BJ (cell line): ENCODE measurements around the gene DPP6. TPM values are rescaled to one million over a fixed set of nuclear protein-coding genes. Genes with fewer than 3 reads are reported as not detected.

Experiments used
- CTCF ChIA-PET: fragments of 350-600 bp; formaldehyde crosslinking; extraction: SDS; loops from one replicate; lab custom pipeline; 2021; ENCODE audit warnings: antibody characterized with exemption, inconsistent platforms; lab: Yijun Ruan, JAX
- POLR2A ChIA-PET: fragments of 300-600 bp; sonication (Branson Sonifier 250); formaldehyde crosslinking; extraction: SDS; loops from one replicate; lab custom pipeline; 2021; ENCODE audit warnings: antibody characterized with exemption; lab: Charles Lee
- DNase-seq: peaks from one replicate; pipeline ENCODE4 v3.0.0-alpha.2; 2011; ENCODE audit warnings: low read depth
- H3K27me3 ChIP-seq: 2 replicates; pipeline ENCODE4 v1.6.0; 2011; ENCODE audit warnings: low read length; ENCODE audit not compliant: control insufficient read depth, insufficient read depth
- H3K36me3 ChIP-seq: 2 replicates; pipeline ENCODE4 v1.5.1; 2011; ENCODE audit warnings: low read length; ENCODE audit not compliant: control insufficient read depth, insufficient read depth
- H3K4me3 ChIP-seq: 2 replicates; pipeline ENCODE4 v1.5.1; 2011; ENCODE audit warnings: low read depth, mild to moderate bottlenecking, control low read depth, low read length
- CTCF ChIP-seq: IDR thresholded peaks from 2 replicates; pipeline ENCODE4 v1.5.1; 2011; ENCODE audit warnings: low read depth, mild to moderate bottlenecking, control low read depth, inconsistent platforms, low read length, moderate library complexity; ENCODE audit not compliant: insufficient read depth
- polyA plus RNA-seq: library from polyadenylated mRNA; depleted of rRNA; stranded (reverse); fragments of >200 nt; gene quantifications from 2 replicates; pipeline ENCODE4 v1.2.3, GENCODE V29; 2011

The DPP6 gene
- polyA plus RNA-seq, 1 experiment, result not detected

GRCh38 chr7:154571772-154572171, 519.6 kb downstream of the DPP6 start:
- ChIA-PET POLR2A (no interaction called here), CTCF (no interaction called here)

GRCh38 chr7:154574235-154574634, 522.0 kb downstream of the DPP6 start:
- H3K27me3 ChIP-seq, result no peaks in the 10 kb centered on the region
- CTCF ChIA-PET, result no interaction called here
- no peak for DNase-seq
- TF ChIP-seq CTCF, result no peak
- no peak overlapping the region for H3K4me3 ChIP-seq
- H3K36me3 ChIP-seq, result no peaks in the 10 kb centered on the region
- POLR2A ChIA-PET, result no interaction called here

More at GRCh38 chr7:154571772-154572171, 519.6 kb downstream of the DPP6 start:
- Histone ChIP-seq H3K4me3 (no peak overlapping the region), H3K27me3 (no peaks in the 10 kb centered on the region), H3K36me3 (no peaks in the 10 kb centered on the region)
- no peak for TF ChIP-seq CTCF
- DNase-seq, result no peak

- ChIA-PET CTCF (no interaction called here), POLR2A (no interaction called here)
- no peaks in the 10 kb centered on the region for H3K36me3 ChIP-seq
- H3K4me3 ChIP-seq, result no peak overlapping the region
- DNase-seq, result no peak
- no peak for TF ChIP-seq CTCF
- H3K27me3 ChIP-seq, result no peaks in the 10 kb centered on the region
Measured at GRCh38 chr7:154575497-154575896, 523.3 kb downstream of the DPP6 start.

GRCh38 chr7:154576604-154577003, 524.4 kb downstream of the DPP6 start:
- Histone ChIP-seq H3K4me3 (no peak overlapping the region), H3K27me3 (no peaks in the 10 kb centered on the region), H3K36me3 (no peaks in the 10 kb centered on the region)
- ChIA-PET CTCF (no interaction called here), POLR2A (no interaction called here)
- no peak for TF ChIP-seq CTCF
- no peak for DNase-seq

- H3K27me3 ChIP-seq, result no peaks in the 10 kb centered on the region
- CTCF ChIA-PET, result no interaction called here
- no peak for DNase-seq
- POLR2A ChIA-PET, result no interaction called here
- no peak overlapping the region for H3K4me3 ChIP-seq
- no peaks in the 10 kb centered on the region for H3K36me3 ChIP-seq
- TF ChIP-seq CTCF, result no peak
Measured at GRCh38 chr7:154577141-154577873, 525.1 kb downstream of the DPP6 start.
